Panc1 (cell line): ENCODE results near the gene SENP6. TPM values are rescaled to one million over a fixed set of nuclear protein-coding genes. Genes with fewer than 3 reads are reported as not detected.

Experiments
- ATAC-seq: fragments of 200-7000 bp; cut with Tn5 transposase; 2 replicates; pipeline ENCODE4 v1.9.1; 2020; ENCODE audit warnings: mild to moderate bottlenecking, moderate library complexity
- BruUV-seq: library from RNA; stranded (reverse); fragments of 400-500 nt; replicated peaks from 2 replicates; lab custom pipeline; 2021; lab: Mats Ljungman, UMichigan
- CTCF ChIA-PET: fragments of 300-600 bp; sonication (Branson Sonifier 250); formaldehyde crosslinking; loops from one replicate; lab custom pipeline; 2022; ENCODE audit warnings: antibody characterized with exemption; lab: Charles Lee
- POLR2A ChIA-PET: fragments of 300-600 bp; sonication (Branson Sonifier 250); formaldehyde crosslinking; loops from one replicate; lab custom pipeline; 2022; ENCODE audit warnings: antibody characterized with exemption; lab: Charles Lee
- DNase-seq: peaks from one replicate; pipeline ENCODE4 v3.0.0-alpha.2; 2010; ENCODE audit warnings: low read depth, low spot score
- H3K27ac ChIP-seq: 2 replicates; pipeline ENCODE4 v1.5.1; 2011; ENCODE audit warnings: mild to moderate bottlenecking, low read length, inconsistent platforms
- H3K27me3 ChIP-seq: fragments of 200-500 bp; sonication (Bioruptor generic); 2 replicates; pipeline ENCODE4 v1.6.0; 2014; ENCODE audit warnings: low read length, inconsistent platforms; ENCODE audit not compliant: control insufficient read depth, insufficient read depth
- H3K36me3 ChIP-seq: fragments of 200-500 bp; sonication (Bioruptor generic); 2 replicates; pipeline ENCODE4 v1.5.1; 2014; ENCODE audit warnings: inconsistent platforms, mild to moderate bottlenecking, low read length, moderate library complexity; ENCODE audit not compliant: control insufficient read depth, insufficient read depth
- H3K4me1 ChIP-seq: 2 replicates; pipeline ENCODE4 v1.5.1; 2011; ENCODE audit warnings: inconsistent platforms, mild to moderate bottlenecking, low read length, moderate library complexity; ENCODE audit not compliant: control insufficient read depth, insufficient read depth
- H3K4me3 ChIP-seq, 2 experiments: 2 replicates each; pipeline ENCODE4 v1.5.1; 2011 to 2012; ENCODE audit warnings: low read depth in 2 of 2, low read length in 2 of 2, mild to moderate bottlenecking in 2 of 2, inconsistent platforms in 1 of 2, moderate library complexity in 1 of 2
- H3K9me3 ChIP-seq: fragments of 200-500 bp; sonication (Bioruptor generic); 2 replicates; pipeline ENCODE4 v1.5.1; 2014; ENCODE audit warnings: low read depth, mild to moderate bottlenecking, inconsistent platforms, low read length, moderate library complexity; ENCODE audit not compliant: control insufficient read depth, insufficient read depth
- POLR2AphosphoS5 ChIP-seq: IDR thresholded peaks from 2 replicates; pipeline ENCODE4 v1.6.1; 2012; ENCODE audit warnings: mild to moderate bottlenecking, low read depth, low read length, moderate library complexity
- SIN3A ChIP-seq: IDR thresholded peaks from 2 replicates; pipeline ENCODE4 v1.6.1; 2012; ENCODE audit warnings: low read depth, mild to moderate bottlenecking, low read length, moderate library complexity, borderline replicate concordance; ENCODE audit not compliant: insufficient read depth
- TCF7L2 ChIP-seq: IDR thresholded peaks from 2 replicates; pipeline ENCODE4 v1.6.1; 2011; ENCODE audit warnings: mild to moderate bottlenecking, low read depth, low read length, inconsistent platforms
- in situ Hi-C: cut with HindIII; loops from 2 replicates; pipeline ENCODE4 v1.10.0; 2016; ENCODE audit warnings: low sequenced_read_pairs, low pct_unique_long_range_greater_than_20kb
- intact Hi-C: fragments of 100-400 bp; cut with micrococcal nuclease; formaldehyde crosslinking; loops from one replicate; pipeline ENCODE4 v1.10.0; 2022; ENCODE audit not compliant: unreplicated experiment
- total RNA-seq: library from RNA; stranded (reverse); gene quantifications from one replicate; pipeline ENCODE4 v1.2.1, GENCODE V29; 2021; ENCODE audit not compliant: unreplicated experiment
- TF ChIP-seq, protein P1 (sequence below), 2 experiments: IDR thresholded peaks; 2 replicates each; pipeline ENCODE4 v1.6.1; 2011 to 2012; ENCODE audit warnings: low read depth in 2 of 2, control low read depth in 1 of 2, low read length in 1 of 2, mild to moderate bottlenecking in 1 of 2, moderate library complexity in 1 of 2; ENCODE audit not compliant: insufficient read depth in 1 of 2
- TF ChIP-seq, protein P2 (sequence below): fragments of 450-650 bp; IDR thresholded peaks from 2 replicates; pipeline ENCODE4 v1.5.1; 2017; ENCODE audit warnings: mild to moderate bottlenecking

Gene SENP6
- total RNA-seq, 1 experiment from 2014 or later: 58.7 TPM

DNA sequence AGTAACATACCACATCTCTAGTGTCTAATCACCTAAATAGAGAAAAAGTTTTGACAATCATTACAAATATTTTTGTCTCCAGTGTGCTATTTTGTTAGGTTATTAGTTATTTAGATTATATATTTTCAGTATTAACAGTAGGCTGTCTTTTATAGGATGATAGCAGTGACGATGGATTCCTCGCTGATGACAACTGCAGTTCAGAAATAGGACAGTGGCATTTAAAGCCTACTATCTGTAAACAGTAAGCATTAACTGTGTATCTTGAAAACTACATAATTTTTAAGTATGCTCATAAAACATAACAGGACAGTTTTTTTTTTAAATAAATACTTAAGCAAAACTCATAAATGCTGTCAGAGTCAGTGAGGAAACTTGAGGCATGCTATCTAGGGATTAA, 109.5 kb downstream of the SENP6 start:
- POLR2A ChIA-PET: no interaction called here
- Histone ChIP-seq H3K4me3 (no peak overlapping the region), H3K27ac (no peak overlapping the region), H3K4me1 (no peaks in the 10 kb centered on the region), H3K36me3 (peaks cover 23% of the 10 kb centered on the region), H3K27me3 (no peaks in the 10 kb centered on the region), H3K9me3 (no peaks in the 10 kb centered on the region)
- BruUV-seq: no TSS peak
- DNase-seq: no peak
- TF ChIP-seq POLR2AphosphoS5 (no peak), TCF7L2 (no peak), SIN3A (no peak)
- TF ChIP-seq, protein P1, sequence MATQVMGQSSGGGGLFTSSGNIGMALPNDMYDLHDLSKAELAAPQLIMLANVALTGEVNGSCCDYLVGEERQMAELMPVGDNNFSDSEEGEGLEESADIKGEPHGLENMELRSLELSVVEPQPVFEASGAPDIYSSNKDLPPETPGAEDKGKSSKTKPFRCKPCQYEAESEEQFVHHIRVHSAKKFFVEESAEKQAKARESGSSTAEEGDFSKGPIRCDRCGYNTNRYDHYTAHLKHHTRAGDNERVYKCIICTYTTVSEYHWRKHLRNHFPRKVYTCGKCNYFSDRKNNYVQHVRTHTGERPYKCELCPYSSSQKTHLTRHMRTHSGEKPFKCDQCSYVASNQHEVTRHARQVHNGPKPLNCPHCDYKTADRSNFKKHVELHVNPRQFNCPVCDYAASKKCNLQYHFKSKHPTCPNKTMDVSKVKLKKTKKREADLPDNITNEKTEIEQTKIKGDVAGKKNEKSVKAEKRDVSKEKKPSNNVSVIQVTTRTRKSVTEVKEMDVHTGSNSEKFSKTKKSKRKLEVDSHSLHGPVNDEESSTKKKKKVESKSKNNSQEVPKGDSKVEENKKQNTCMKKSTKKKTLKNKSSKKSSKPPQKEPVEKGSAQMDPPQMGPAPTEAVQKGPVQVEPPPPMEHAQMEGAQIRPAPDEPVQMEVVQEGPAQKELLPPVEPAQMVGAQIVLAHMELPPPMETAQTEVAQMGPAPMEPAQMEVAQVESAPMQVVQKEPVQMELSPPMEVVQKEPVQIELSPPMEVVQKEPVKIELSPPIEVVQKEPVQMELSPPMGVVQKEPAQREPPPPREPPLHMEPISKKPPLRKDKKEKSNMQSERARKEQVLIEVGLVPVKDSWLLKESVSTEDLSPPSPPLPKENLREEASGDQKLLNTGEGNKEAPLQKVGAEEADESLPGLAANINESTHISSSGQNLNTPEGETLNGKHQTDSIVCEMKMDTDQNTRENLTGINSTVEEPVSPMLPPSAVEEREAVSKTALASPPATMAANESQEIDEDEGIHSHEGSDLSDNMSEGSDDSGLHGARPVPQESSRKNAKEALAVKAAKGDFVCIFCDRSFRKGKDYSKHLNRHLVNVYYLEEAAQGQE (IDR thresholded peaks at IDR 0.05; ENCODE audit: insufficient read depth in 1 of 2, low read depth in 2 of 2, low read length in 1 of 2): no peak
- TF ChIP-seq, protein P2, sequence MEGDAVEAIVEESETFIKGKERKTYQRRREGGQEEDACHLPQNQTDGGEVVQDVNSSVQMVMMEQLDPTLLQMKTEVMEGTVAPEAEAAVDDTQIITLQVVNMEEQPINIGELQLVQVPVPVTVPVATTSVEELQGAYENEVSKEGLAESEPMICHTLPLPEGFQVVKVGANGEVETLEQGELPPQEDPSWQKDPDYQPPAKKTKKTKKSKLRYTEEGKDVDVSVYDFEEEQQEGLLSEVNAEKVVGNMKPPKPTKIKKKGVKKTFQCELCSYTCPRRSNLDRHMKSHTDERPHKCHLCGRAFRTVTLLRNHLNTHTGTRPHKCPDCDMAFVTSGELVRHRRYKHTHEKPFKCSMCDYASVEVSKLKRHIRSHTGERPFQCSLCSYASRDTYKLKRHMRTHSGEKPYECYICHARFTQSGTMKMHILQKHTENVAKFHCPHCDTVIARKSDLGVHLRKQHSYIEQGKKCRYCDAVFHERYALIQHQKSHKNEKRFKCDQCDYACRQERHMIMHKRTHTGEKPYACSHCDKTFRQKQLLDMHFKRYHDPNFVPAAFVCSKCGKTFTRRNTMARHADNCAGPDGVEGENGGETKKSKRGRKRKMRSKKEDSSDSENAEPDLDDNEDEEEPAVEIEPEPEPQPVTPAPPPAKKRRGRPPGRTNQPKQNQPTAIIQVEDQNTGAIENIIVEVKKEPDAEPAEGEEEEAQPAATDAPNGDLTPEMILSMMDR: no peak
- no peak for ATAC-seq
- CTCF ChIA-PET: no interaction called here
- intact Hi-C loops (no loop called here), in situ Hi-C loops (no loop called here)

DNA sequence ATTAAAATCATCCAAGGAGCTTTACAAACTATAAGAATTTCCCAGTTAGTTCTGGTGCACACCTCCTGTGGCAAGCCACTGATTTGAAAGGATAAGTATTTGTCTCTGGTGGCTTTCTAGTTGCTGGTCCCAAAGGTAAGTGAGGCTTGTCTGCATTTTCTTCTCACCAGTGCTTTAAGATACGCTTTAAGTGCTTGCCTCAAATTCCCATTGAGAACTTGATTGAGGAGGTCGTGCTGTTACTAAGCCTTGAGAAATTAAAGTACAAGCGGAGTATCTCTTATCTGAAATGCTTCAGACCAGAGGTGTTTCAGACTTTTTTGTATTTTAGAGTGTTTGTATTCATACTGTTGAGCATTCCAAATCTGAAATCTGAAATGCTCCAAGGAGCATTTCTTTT, 117.5 kb downstream of the SENP6 start:
- Histone ChIP-seq H3K36me3 (peaks cover 14% of the 10 kb centered on the region), H3K27ac (no peak overlapping the region), H3K4me3 (no peak overlapping the region), H3K4me1 (no peaks in the 10 kb centered on the region), H3K9me3 (no peaks in the 10 kb centered on the region), H3K27me3 (no peaks in the 10 kb centered on the region)
- no TSS peak for BruUV-seq
- ChIA-PET CTCF (no interaction called here), POLR2A (no interaction called here)
- in situ Hi-C loops: no loop called here
- TF ChIP-seq SIN3A (no peak), TCF7L2 (no peak), POLR2AphosphoS5 (no peak)
- TF ChIP-seq, protein P1 (IDR thresholded peaks at IDR 0.05; ENCODE audit: insufficient read depth in 1 of 2, low read depth in 2 of 2, low read length in 1 of 2): no peak
- TF ChIP-seq, protein P2: no peak
- DNase-seq: no peak
- intact Hi-C loops: no loop called here
- ATAC-seq: no peak
